GM12872 (cell line): ENCODE data around the gene BLOC1S4.

Experiments used
- TF ChIP-seq, protein P1 (sequence below): IDR thresholded peaks from 3 replicates; pipeline ENCODE4 v1.5.1; 2011; ENCODE audit warnings: low read depth, mild to moderate bottlenecking, low read length, moderate library complexity; ENCODE audit not compliant: insufficient read depth

Gene BLOC1S4

DNA sequence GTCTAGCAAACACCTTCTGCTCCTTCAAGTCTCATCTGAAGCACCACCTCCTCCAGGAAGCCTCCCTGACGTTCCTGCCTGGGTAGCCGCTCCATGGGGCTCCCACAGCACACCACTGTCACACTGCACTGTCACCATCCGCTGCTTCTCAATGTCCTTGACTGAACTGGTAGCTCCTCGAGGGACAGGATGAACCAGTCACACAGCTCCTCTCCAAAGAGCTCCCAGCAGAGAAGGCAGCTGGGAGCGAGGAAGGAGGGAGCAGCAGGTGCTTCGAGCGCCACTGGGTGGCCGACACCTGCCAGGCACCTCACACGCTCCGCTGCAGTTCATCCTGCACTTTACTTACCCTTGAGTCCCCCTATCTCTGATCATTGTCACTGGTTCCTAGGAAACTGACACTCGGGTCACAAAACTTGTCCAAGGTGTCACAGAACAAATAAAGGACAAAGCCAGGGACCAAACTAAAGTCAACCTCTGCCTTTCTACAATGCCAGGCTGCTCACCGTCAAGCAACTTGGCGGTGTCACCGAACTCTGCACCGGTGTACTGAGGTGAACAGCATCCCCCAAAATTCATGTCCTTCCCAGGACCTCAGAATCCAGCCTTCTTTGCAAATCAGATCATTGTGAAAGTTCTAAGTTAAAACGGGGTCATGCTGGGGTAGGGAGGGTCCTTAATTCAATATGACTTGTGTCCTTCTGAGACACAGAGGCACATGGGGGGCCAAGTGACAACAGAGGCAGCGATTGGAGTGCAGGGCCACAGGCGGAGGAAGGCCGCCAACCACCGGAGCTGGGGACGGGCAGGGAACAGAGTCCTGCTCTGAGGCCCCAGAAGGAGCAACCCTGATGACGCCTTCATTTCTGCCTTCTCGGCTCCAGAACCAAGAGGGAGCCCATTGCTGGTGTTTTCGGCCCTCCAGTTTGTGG lies 27.8 kb upstream of the BLOC1S4 start:
- TF ChIP-seq, protein P1, sequence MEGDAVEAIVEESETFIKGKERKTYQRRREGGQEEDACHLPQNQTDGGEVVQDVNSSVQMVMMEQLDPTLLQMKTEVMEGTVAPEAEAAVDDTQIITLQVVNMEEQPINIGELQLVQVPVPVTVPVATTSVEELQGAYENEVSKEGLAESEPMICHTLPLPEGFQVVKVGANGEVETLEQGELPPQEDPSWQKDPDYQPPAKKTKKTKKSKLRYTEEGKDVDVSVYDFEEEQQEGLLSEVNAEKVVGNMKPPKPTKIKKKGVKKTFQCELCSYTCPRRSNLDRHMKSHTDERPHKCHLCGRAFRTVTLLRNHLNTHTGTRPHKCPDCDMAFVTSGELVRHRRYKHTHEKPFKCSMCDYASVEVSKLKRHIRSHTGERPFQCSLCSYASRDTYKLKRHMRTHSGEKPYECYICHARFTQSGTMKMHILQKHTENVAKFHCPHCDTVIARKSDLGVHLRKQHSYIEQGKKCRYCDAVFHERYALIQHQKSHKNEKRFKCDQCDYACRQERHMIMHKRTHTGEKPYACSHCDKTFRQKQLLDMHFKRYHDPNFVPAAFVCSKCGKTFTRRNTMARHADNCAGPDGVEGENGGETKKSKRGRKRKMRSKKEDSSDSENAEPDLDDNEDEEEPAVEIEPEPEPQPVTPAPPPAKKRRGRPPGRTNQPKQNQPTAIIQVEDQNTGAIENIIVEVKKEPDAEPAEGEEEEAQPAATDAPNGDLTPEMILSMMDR, result no peak

- TF ChIP-seq, protein P1, result no peak
Observed at GRCh38 chr4:6688879-6689505, 27.0 kb upstream of the BLOC1S4 start.

GRCh38 chr4:6689506-6689960 lies 26.4 kb upstream of the BLOC1S4 start:
- TF ChIP-seq, protein P1, result no peak

- TF ChIP-seq, protein P1, result no peak
Observed at GRCh38 chr4:6692379-6692778, 23.6 kb upstream of the BLOC1S4 start.

- TF ChIP-seq, protein P1, result no peak
Observed at GRCh38 chr4:6692806-6693205, 23.2 kb upstream of the BLOC1S4 start.

- TF ChIP-seq, protein P1, result no peak
Observed at GRCh38 chr4:6693231-6694176, 22.5 kb upstream of the BLOC1S4 start, which contains the start of gene S100P. TSS of gene S100P (plus strand) at chr4:6693878. CDS start at chr4:6693933, 55 bp downstream.
